ENCODE data around the gene DUOX2.

DUOX2 gene

GRCh38 chr15:45132844-45133560 lies 19.0 kb upstream of the DUOX2 start:
- no peak for DNase-seq
- no peak for TF ChIP-seq GATA1 (IDR thresholded peaks at IDR 0.05; ENCODE audit: low read depth, low read length)
- no peak for TF ChIP-seq POLR2A (IDR thresholded peaks at IDR 0.05; ENCODE audit: low read length)

- no peak for DNase-seq
- TF ChIP-seq GATA1 (IDR thresholded peaks at IDR 0.05; ENCODE audit: low read depth, low read length) = no peak
Observed at GRCh38 chr15:45131510-45131909, 17.5 kb upstream of the DUOX2 start.

- TF ChIP-seq POLR2A (IDR thresholded peaks at IDR 0.05; ENCODE audit: low read length) = no peak
- TF ChIP-seq GATA1 (IDR thresholded peaks at IDR 0.05; ENCODE audit: low read depth, low read length) = no peak
Observed at GRCh38 chr15:45130291-45131000, 16.5 kb upstream of the DUOX2 start.

GRCh38 chr15:45129651-45130129 lies 15.7 kb upstream of the DUOX2 start, which contains the start of the genes DUOX1 and DUOXA1:
Gene DUOX1 (plus strand): TSS chr15:45129994. CDS start chr15:45131967, 1,973 bp downstream.
Gene DUOXA1 (minus strand): TSS chr15:45129879. CDS start chr15:45123014, 6,865 bp downstream.
- no peak for DNase-seq
- TF ChIP-seq GATA1 (IDR thresholded peaks at IDR 0.05; ENCODE audit: low read depth, low read length) (no peak), POLR2A (IDR thresholded peaks at IDR 0.05; ENCODE audit: low read length) (no peak)

More at GRCh38 chr15:45130291-45131000, 16.5 kb upstream of the DUOX2 start:
- no peak for DNase-seq

- DNase-seq = no peak
- TF ChIP-seq POLR2A (IDR thresholded peaks at IDR 0.05; ENCODE audit: low read length) (no peak), GATA1 (IDR thresholded peaks at IDR 0.05; ENCODE audit: low read depth, low read length) (no peak)
Observed at GRCh38 chr15:45128971-45129639, 15.1 kb upstream of the DUOX2 start.

- peak; percentile 35 to 58 for DNase-seq
- TF ChIP-seq GATA1 (IDR thresholded peaks at IDR 0.05; ENCODE audit: low read depth, low read length) (no peak), POLR2A (IDR thresholded peaks at IDR 0.05; ENCODE audit: low read length) (no peak)
Observed at GRCh38 chr15:45126535-45127158, 12.7 kb upstream of the DUOX2 start.

GRCh38 chr15:45123397-45123796 lies 9.4 kb upstream of the DUOX2 start:
- TF ChIP-seq POLR2A (IDR thresholded peaks at IDR 0.05; ENCODE audit: low read length) (no peak), GATA1 (IDR thresholded peaks at IDR 0.05; ENCODE audit: low read depth, low read length) (no peak)
- no peak for DNase-seq

- TF ChIP-seq GATA1 (IDR thresholded peaks at IDR 0.05; ENCODE audit: low read depth, low read length) (no peak), POLR2A (IDR thresholded peaks at IDR 0.05; ENCODE audit: low read length) (no peak)
- no peak for DNase-seq
Observed at GRCh38 chr15:45122719-45123118, 8.7 kb upstream of the DUOX2 start.

- no peak for TF ChIP-seq POLR2A (IDR thresholded peaks at IDR 0.05; ENCODE audit: low read length)
- no peak for TF ChIP-seq GATA1 (IDR thresholded peaks at IDR 0.05; ENCODE audit: low read depth, low read length)
- DNase-seq = no peak
Observed at GRCh38 chr15:45121706-45122417, 7.9 kb upstream of the DUOX2 start.

GRCh38 chr15:45121020-45121419 lies 7.0 kb upstream of the DUOX2 start:
- TF ChIP-seq GATA1 (IDR thresholded peaks at IDR 0.05; ENCODE audit: low read depth, low read length) = no peak
- DNase-seq = no peak

- TF ChIP-seq GATA1 (IDR thresholded peaks at IDR 0.05; ENCODE audit: low read depth, low read length) = no peak
- TF ChIP-seq POLR2A (IDR thresholded peaks at IDR 0.05; ENCODE audit: low read length) = no peak
- DNase-seq = no peak
Observed at GRCh38 chr15:45120081-45120972, 6.4 kb upstream of the DUOX2 start.

- no peak for DNase-seq
- no peak for TF ChIP-seq GATA1 (IDR thresholded peaks at IDR 0.05; ENCODE audit: low read depth, low read length)
- no peak for TF ChIP-seq POLR2A (IDR thresholded peaks at IDR 0.05; ENCODE audit: low read length)
Observed at GRCh38 chr15:45118996-45119395, 5.0 kb upstream of the DUOX2 start.
